Head of caudate nucleus (tissue), 42 donors: ENCODE measurements around the gene CPA1.
A peak's percentile ranks its signal among the peaks of the same experiment; 100 is the strongest.
"Not testable (repeated sequence)": the region's sequence is repeated elsewhere in the genome, so short reads cannot be mapped to it uniquely, and the experiment has no call there.

ENCODE experiments used
- DNase-seq, 42 donors: peaks; one replicate each; pipeline versions ENCODE4 v3.0.0 to v3.0.0-alpha.2; 2020 to 2021; ENCODE audit warnings: mixed read lengths in 7 of 42
- intact Hi-C: fragments of 100-400 bp; cut with DNase I; formaldehyde crosslinking; loops from one replicate; pipeline ENCODE4 v1.15.0; 2022

Gene CPA1

GRCh38 chr7:130367836-130368746 is 12.2 kb upstream of the CPA1 start:
- DNase-seq = no peak
- intact Hi-C loops = no loop called here

- intact Hi-C loops = no loop called here
- no peak for DNase-seq
Measured at GRCh38 chr7:130369110-130369711, 11.1 kb upstream of the CPA1 start.

GRCh38 chr7:130369831-130370550 is 10.3 kb upstream of the CPA1 start:
- DNase-seq = no peak

GRCh38 chr7:130371046-130371445 is 9.2 kb upstream of the CPA1 start:
- intact Hi-C loops = no loop called here
- peak in 6 of 42 donors; percentile 13 to 56 (median 40) for DNase-seq

More at GRCh38 chr7:130369831-130370550, 10.3 kb upstream of the CPA1 start:
- intact Hi-C loops = no loop called here

GRCh38 chr7:130372402-130373165 is 7.7 kb upstream of the CPA1 start:
- no peak for DNase-seq
- intact Hi-C loops = no loop called here

- no peak for DNase-seq
- intact Hi-C loops = no loop called here
Measured at GRCh38 chr7:130374507-130374906, 5.8 kb upstream of the CPA1 start.

GRCh38 chr7:130376461-130376860 is 3.8 kb upstream of the CPA1 start:
- intact Hi-C loops, DNase-seq: not testable (repeated sequence)

GRCh38 chr7:130377178-130377577 is 3.1 kb upstream of the CPA1 start:
- intact Hi-C loops = no loop called here
- no peak for DNase-seq

GRCh38 chr7:130379019-130379418 is 1.3 kb upstream of the CPA1 start:
- intact Hi-C loops = no loop called here
- DNase-seq = no peak

GRCh38 chr7:130379532-130379920 is 768 bp upstream of the CPA1 start:
- intact Hi-C loops = no loop called here
- no peak for DNase-seq

- intact Hi-C loops = no loop called here
- DNase-seq = no peak
Measured at GRCh38 chr7:130380861-130381455, 664 bp downstream of the CPA1 start.

- intact Hi-C loops = no loop called here
- DNase-seq = peak in 2 of 42 donors; percentile 12 to 26
Measured at GRCh38 chr7:130381468-130382312, 1.4 kb downstream of the CPA1 start.

- peak in 2 of 42 donors; percentile 6 to 26 for DNase-seq
- intact Hi-C loops = no loop called here
Measured at GRCh38 chr7:130383187-130383980, 3.1 kb downstream of the CPA1 start.

- intact Hi-C loops = no loop called here
- DNase-seq = peak in 1 of 42 donors; percentile 26
Measured at GRCh38 chr7:130384371-130384801, 4.1 kb downstream of the CPA1 start.

- peak in 1 of 42 donors; percentile 32 for DNase-seq
- intact Hi-C loops = no loop called here
Measured at GRCh38 chr7:130384841-130385599, 4.7 kb downstream of the CPA1 start.

GRCh38 chr7:130385600-130386066 is 5.3 kb downstream of the CPA1 start:
- DNase-seq = peak in 2 of 42 donors; percentile 1 to 19
- intact Hi-C loops = no loop called here
